ENCODE results near the gene INPP5A.

- TF ChIP-seq POLR2A (IDR thresholded peaks at IDR 0.05) (no peak), CTCF (IDR thresholded peaks at IDR 0.05) (no peak)
Observed at GRCh38 chr10:132600416-132600815, 62.8 kb downstream of the INPP5A start.
